ENCODE data around the gene MIGA2.
"Not testable (repeated sequence)": the region's sequence is repeated elsewhere in the genome, so short reads cannot be mapped to it uniquely, and the experiment has no call there.

Gene MIGA2, protein sequence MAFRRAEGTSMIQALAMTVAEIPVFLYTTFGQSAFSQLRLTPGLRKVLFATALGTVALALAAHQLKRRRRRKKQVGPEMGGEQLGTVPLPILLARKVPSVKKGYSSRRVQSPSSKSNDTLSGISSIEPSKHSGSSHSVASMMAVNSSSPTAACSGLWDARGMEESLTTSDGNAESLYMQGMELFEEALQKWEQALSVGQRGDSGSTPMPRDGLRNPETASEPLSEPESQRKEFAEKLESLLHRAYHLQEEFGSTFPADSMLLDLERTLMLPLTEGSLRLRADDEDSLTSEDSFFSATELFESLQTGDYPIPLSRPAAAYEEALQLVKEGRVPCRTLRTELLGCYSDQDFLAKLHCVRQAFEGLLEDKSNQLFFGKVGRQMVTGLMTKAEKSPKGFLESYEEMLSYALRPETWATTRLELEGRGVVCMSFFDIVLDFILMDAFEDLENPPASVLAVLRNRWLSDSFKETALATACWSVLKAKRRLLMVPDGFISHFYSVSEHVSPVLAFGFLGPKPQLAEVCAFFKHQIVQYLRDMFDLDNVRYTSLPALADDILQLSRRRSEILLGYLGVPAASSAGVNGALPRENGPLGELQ

GRCh38 chr9:129036241-129036922 lies at the start of gene MIGA2:
MIGA2 (plus strand) TSS chr9:129036626; CDS start chr9:129040595, 3,969 bp downstream.
- peaks cover 3 to 5% of the 10 kb centered on the region in 2 donors for H3K36me3 ChIP-seq (ENCODE audit: control insufficient read depth in 2 of 2, insufficient read depth in 2 of 2, low read length in 2 of 2)
- H3K27ac ChIP-seq (ENCODE audit: low read length), result peak within 1 kb of the TSS; percentile 62
- peak within 1 kb of the TSS; percentile 84 to 85 for H3K9ac ChIP-seq (ENCODE audit: low read length in 2 of 2)
- peaks cover 23% of the 10 kb centered on the region for H3K4me1 ChIP-seq (ENCODE audit: control insufficient read depth, insufficient read depth, low read length)
- H3K4me3 ChIP-seq (ENCODE audit: low read length in 2 of 2), result peak within 1 kb of the TSS; percentile 94 to 97
- no peaks in the 10 kb centered on the region for H3K27me3 ChIP-seq (ENCODE audit: control insufficient read depth in 1 of 2, insufficient read depth in 2 of 2, low read length in 2 of 2)
- no peaks in the 10 kb centered on the region for H3K9me3 ChIP-seq (ENCODE audit: control insufficient read depth in 2 of 2, low read length in 2 of 2)

GRCh38 chr9:128986671-128987070 lies 49.8 kb upstream of the MIGA2 start:
- Histone ChIP-seq H3K4me3 (ENCODE audit: low read length in 2 of 2) (no peak overlapping the region), H3K36me3 (ENCODE audit: control insufficient read depth in 2 of 2, insufficient read depth in 2 of 2, low read length in 2 of 2) (peaks cover 32 to 46% of the 10 kb centered on the region in 2 donors), H3K4me1 (ENCODE audit: control insufficient read depth, insufficient read depth, low read length) (no peaks in the 10 kb centered on the region), H3K9ac (ENCODE audit: low read length in 2 of 2) (no peak overlapping the region), H3K27me3 (ENCODE audit: control insufficient read depth in 1 of 2, insufficient read depth in 2 of 2, low read length in 2 of 2) (no peaks in the 10 kb centered on the region), H3K27ac (ENCODE audit: low read length) (no peak overlapping the region), H3K9me3 (ENCODE audit: control insufficient read depth in 2 of 2, low read length in 2 of 2) (no peaks in the 10 kb centered on the region)

- Histone ChIP-seq H3K9me3 (ENCODE audit: control insufficient read depth in 2 of 2, low read length in 2 of 2) (no peaks in the 10 kb centered on the region), H3K36me3 (ENCODE audit: control insufficient read depth in 2 of 2, insufficient read depth in 2 of 2, low read length in 2 of 2) (peaks cover 26 to 39% of the 10 kb centered on the region in 2 donors), H3K27ac (ENCODE audit: low read length) (no peak overlapping the region), H3K27me3 (ENCODE audit: control insufficient read depth in 1 of 2, insufficient read depth in 2 of 2, low read length in 2 of 2) (no peaks in the 10 kb centered on the region), H3K9ac (ENCODE audit: low read length in 2 of 2) (no peak overlapping the region), H3K4me3 (ENCODE audit: low read length in 2 of 2) (no peak overlapping the region), H3K4me1 (ENCODE audit: control insufficient read depth, insufficient read depth, low read length) (no peaks in the 10 kb centered on the region)
These were observed 48.6 kb upstream of the MIGA2 start for GRCh38 chr9:128987805-128988204.

- Histone ChIP-seq H3K9ac (ENCODE audit: low read length in 2 of 2) (no peak overlapping the region), H3K27ac (ENCODE audit: low read length) (no peak overlapping the region), H3K27me3 (ENCODE audit: control insufficient read depth in 1 of 2, insufficient read depth in 2 of 2, low read length in 2 of 2) (no peaks in the 10 kb centered on the region), H3K4me1 (ENCODE audit: control insufficient read depth, insufficient read depth, low read length) (no peaks in the 10 kb centered on the region), H3K9me3 (ENCODE audit: control insufficient read depth in 2 of 2, low read length in 2 of 2) (no peaks in the 10 kb centered on the region), H3K36me3 (ENCODE audit: control insufficient read depth in 2 of 2, insufficient read depth in 2 of 2, low read length in 2 of 2) (peaks cover 45 to 46% of the 10 kb centered on the region in 2 donors), H3K4me3 (ENCODE audit: low read length in 2 of 2) (no peak overlapping the region)
These were observed 43.4 kb upstream of the MIGA2 start for GRCh38 chr9:128992995-128993394.

- H3K27me3 ChIP-seq (ENCODE audit: control insufficient read depth in 1 of 2, insufficient read depth in 2 of 2, low read length in 2 of 2), result no peaks in the 10 kb centered on the region
- no peak overlapping the region for H3K9ac ChIP-seq (ENCODE audit: low read length in 2 of 2)
- no peaks in the 10 kb centered on the region for H3K4me1 ChIP-seq (ENCODE audit: control insufficient read depth, insufficient read depth, low read length)
- H3K36me3 ChIP-seq (ENCODE audit: control insufficient read depth in 2 of 2, insufficient read depth in 2 of 2, low read length in 2 of 2), result peaks cover 58 to 60% of the 10 kb centered on the region in 2 donors
- H3K4me3 ChIP-seq (ENCODE audit: low read length in 2 of 2), result no peak overlapping the region
- H3K9me3 ChIP-seq (ENCODE audit: control insufficient read depth in 2 of 2, low read length in 2 of 2), result no peaks in the 10 kb centered on the region
- H3K27ac ChIP-seq (ENCODE audit: low read length), result no peak overlapping the region
These were observed 40.6 kb upstream of the MIGA2 start for GRCh38 chr9:128995791-128996190.

DNA sequence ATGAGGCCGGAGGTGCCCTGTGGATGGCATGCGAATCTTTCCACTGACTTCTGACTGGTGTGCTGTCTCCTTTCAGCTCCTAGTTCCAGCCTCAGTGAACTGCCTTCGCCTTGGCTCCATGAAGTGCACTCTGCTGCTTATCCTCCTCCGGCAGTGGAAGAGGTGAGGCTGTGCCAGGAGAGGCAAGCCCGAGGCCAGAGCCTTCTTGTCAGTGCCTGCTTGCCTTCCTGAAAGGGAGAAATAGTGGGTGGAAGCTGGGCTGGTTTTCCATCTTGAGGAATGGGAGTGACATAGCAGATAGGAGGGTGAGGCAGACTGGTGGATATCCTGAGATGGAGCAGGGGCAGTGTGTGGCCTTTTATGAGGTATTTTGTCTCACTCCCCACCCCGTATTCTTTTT lies 38.0 kb upstream of the MIGA2 start:
- H3K27me3 ChIP-seq (ENCODE audit: control insufficient read depth in 1 of 2, insufficient read depth in 2 of 2, low read length in 2 of 2), result no peaks in the 10 kb centered on the region
- H3K9ac ChIP-seq (ENCODE audit: low read length in 2 of 2), result no peak overlapping the region
- H3K4me3 ChIP-seq (ENCODE audit: low read length in 2 of 2), result no peak overlapping the region
- no peaks in the 10 kb centered on the region for H3K9me3 ChIP-seq (ENCODE audit: control insufficient read depth in 2 of 2, low read length in 2 of 2)
- H3K27ac ChIP-seq (ENCODE audit: low read length), result no peak overlapping the region
- no peaks in the 10 kb centered on the region for H3K4me1 ChIP-seq (ENCODE audit: control insufficient read depth, insufficient read depth, low read length)
- peaks cover 75% of the 10 kb centered on the region in 2 donors for H3K36me3 ChIP-seq (ENCODE audit: control insufficient read depth in 2 of 2, insufficient read depth in 2 of 2, low read length in 2 of 2)

DNA sequence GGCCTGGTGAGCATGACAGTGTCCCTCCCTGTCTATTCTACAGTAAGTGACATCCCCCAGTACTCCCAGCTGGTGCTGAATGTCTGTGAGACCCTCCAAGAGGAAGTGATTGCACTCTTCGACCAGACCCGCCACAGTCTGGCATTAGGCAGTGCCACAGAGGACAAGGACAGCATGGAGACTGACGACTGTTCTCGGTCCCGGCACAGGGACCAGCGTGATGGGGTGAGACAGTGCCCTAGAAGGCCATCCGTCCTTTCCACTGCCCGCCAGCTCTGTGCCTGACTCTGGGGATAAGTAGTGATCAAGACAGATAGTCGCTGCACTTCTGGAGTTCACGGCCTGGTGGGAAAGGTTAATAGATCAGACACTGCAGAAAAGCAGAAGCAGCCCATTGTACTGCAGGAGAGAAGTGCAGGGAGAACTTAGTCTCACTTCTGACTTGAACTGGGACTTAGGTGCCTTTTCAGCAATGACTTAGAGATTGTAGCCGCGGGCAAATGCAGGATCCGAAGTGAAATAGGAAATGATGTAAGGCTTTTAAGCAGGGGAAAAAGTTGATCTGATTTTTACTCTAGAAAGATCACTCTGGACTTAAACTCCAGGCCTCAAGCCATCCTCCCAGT lies 36.7 kb upstream of the MIGA2 start:
- H3K9ac ChIP-seq (ENCODE audit: low read length in 2 of 2), result peak overlapping the region in 1 of 2 donors; percentile 29
- no peaks in the 10 kb centered on the region for H3K9me3 ChIP-seq (ENCODE audit: control insufficient read depth in 2 of 2, low read length in 2 of 2)
- no peak overlapping the region for H3K4me3 ChIP-seq (ENCODE audit: low read length in 2 of 2)
- H3K36me3 ChIP-seq (ENCODE audit: control insufficient read depth in 2 of 2, insufficient read depth in 2 of 2, low read length in 2 of 2), result peaks cover 63 to 68% of the 10 kb centered on the region in 2 donors
- no peaks in the 10 kb centered on the region for H3K4me1 ChIP-seq (ENCODE audit: control insufficient read depth, insufficient read depth, low read length)
- H3K27ac ChIP-seq (ENCODE audit: low read length), result no peak overlapping the region
- no peaks in the 10 kb centered on the region for H3K27me3 ChIP-seq (ENCODE audit: control insufficient read depth in 1 of 2, insufficient read depth in 2 of 2, low read length in 2 of 2)

DNA sequence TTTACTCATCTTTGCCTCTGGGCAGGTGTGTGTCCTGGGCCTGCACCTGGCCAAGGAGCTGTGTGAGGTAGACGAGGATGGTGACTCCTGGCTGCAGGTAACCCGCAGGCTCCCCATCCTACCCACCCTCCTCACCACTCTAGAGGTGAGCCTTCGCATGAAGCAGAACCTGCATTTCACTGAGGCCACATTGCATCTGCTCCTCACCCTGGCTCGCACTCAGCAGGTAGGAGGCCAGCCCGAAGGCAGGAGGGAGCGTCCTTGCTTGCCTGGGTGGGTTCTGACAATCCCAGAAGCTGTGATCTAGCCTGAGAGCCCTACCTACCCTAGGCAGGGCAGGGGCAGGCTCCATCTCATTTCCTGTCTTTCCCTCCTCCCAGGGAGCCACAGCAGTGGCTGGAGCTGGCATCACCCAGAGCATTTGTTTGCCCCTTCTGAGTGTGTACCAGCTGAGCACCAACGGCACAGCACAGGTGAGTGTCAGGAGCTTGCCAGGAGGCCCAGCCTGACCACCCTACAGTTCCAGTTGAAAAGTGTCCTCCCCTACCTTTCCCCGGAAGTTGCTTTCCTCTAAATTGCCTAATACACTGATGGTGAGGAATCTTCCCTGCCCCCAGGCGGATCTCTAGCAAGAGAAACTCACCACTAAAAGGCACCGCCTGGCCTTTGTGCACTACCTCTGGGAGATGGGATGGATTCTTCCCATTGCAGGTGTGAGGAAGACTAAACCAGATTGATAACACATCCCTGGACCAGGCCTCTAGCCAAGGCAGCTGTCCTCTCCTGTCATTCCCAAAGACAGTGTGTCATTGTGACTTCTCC lies 34.7 kb upstream of the MIGA2 start:
- Histone ChIP-seq H3K4me1 (ENCODE audit: control insufficient read depth, insufficient read depth, low read length) (peaks cover 4% of the 10 kb centered on the region), H3K9me3 (ENCODE audit: control insufficient read depth in 2 of 2, low read length in 2 of 2) (no peaks in the 10 kb centered on the region), H3K4me3 (ENCODE audit: low read length in 2 of 2) (no peak overlapping the region), H3K9ac (ENCODE audit: low read length in 2 of 2) (no peak overlapping the region), H3K27ac (ENCODE audit: low read length) (no peak overlapping the region), H3K36me3 (ENCODE audit: control insufficient read depth in 2 of 2, insufficient read depth in 2 of 2, low read length in 2 of 2) (peaks cover 53 to 69% of the 10 kb centered on the region in 2 donors), H3K27me3 (ENCODE audit: control insufficient read depth in 1 of 2, insufficient read depth in 2 of 2, low read length in 2 of 2) (no peaks in the 10 kb centered on the region)

- no peak overlapping the region for H3K27ac ChIP-seq (ENCODE audit: low read length)
- no peak overlapping the region for H3K9ac ChIP-seq (ENCODE audit: low read length in 2 of 2)
- H3K36me3 ChIP-seq (ENCODE audit: control insufficient read depth in 2 of 2, insufficient read depth in 2 of 2, low read length in 2 of 2), result peaks cover 49 to 64% of the 10 kb centered on the region in 2 donors
- H3K4me3 ChIP-seq (ENCODE audit: low read length in 2 of 2), result no peak overlapping the region
- H3K27me3 ChIP-seq (ENCODE audit: control insufficient read depth in 1 of 2, insufficient read depth in 2 of 2, low read length in 2 of 2), result no peaks in the 10 kb centered on the region
- no peaks in the 10 kb centered on the region for H3K9me3 ChIP-seq (ENCODE audit: control insufficient read depth in 2 of 2, low read length in 2 of 2)
- H3K4me1 ChIP-seq (ENCODE audit: control insufficient read depth, insufficient read depth, low read length), result peaks cover 13% of the 10 kb centered on the region
These were observed 33.4 kb upstream of the MIGA2 start for GRCh38 chr9:129002992-129003391.

DNA sequence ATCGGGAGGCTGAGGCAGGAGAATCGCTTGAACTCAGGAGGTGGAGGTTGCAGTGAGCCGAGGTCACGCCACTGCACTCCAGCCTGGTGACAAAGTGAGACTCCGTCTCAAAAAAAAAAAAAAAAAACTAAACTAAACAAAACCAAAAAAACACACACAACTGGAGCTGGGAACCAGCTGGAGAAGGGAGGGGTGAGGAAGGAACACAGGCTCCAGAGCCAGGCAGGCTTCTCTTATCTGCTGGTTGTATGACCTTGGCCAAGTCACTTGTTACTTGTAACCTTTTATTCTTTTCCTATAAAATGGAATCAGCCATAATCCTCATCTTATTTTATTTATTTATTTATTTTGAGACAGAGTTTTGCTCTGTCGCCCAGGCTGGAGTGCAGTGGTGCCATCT lies 32.3 kb upstream of the MIGA2 start:
- peaks cover 13% of the 10 kb centered on the region for H3K4me1 ChIP-seq (ENCODE audit: control insufficient read depth, insufficient read depth, low read length)
- not testable (repeated sequence) for H3K9me3 ChIP-seq (ENCODE audit: control insufficient read depth in 2 of 2, low read length in 2 of 2); H3K4me3 ChIP-seq (ENCODE audit: low read length in 2 of 2); H3K9ac ChIP-seq (ENCODE audit: low read length in 2 of 2); H3K27ac ChIP-seq (ENCODE audit: low read length); H3K27me3 ChIP-seq (ENCODE audit: control insufficient read depth in 1 of 2, insufficient read depth in 2 of 2, low read length in 2 of 2)
- peaks cover 41 to 58% of the 10 kb centered on the region in 2 donors for H3K36me3 ChIP-seq (ENCODE audit: control insufficient read depth in 2 of 2, insufficient read depth in 2 of 2, low read length in 2 of 2)
